ENCODE results near the gene CRYBG2.
"Not testable (repeated sequence)": the region's sequence is repeated elsewhere in the genome, so short reads cannot be mapped to it uniquely, and the experiment has no call there.

CRYBG2 gene

DNA sequence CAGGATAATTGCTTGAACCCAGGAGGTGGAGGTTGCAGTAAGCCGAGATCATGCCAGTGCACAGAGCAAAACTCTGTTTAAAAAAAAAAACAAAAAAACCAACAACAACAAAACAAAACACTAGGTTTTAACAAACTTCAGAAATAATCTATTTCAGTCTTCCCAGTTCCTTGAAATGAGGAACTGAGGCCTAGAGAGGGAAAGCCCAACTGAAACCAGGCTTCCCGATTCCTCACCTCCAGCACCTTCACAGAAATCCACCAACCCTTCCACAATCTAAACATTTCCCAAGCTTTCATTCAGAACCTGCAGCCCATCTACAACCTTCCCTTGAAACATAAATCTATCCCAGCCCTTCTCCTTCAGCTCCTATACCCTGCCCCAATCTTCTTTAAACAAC, 36.8 kb downstream of the CRYBG2 start:
- DNase-seq = no peak

DNA sequence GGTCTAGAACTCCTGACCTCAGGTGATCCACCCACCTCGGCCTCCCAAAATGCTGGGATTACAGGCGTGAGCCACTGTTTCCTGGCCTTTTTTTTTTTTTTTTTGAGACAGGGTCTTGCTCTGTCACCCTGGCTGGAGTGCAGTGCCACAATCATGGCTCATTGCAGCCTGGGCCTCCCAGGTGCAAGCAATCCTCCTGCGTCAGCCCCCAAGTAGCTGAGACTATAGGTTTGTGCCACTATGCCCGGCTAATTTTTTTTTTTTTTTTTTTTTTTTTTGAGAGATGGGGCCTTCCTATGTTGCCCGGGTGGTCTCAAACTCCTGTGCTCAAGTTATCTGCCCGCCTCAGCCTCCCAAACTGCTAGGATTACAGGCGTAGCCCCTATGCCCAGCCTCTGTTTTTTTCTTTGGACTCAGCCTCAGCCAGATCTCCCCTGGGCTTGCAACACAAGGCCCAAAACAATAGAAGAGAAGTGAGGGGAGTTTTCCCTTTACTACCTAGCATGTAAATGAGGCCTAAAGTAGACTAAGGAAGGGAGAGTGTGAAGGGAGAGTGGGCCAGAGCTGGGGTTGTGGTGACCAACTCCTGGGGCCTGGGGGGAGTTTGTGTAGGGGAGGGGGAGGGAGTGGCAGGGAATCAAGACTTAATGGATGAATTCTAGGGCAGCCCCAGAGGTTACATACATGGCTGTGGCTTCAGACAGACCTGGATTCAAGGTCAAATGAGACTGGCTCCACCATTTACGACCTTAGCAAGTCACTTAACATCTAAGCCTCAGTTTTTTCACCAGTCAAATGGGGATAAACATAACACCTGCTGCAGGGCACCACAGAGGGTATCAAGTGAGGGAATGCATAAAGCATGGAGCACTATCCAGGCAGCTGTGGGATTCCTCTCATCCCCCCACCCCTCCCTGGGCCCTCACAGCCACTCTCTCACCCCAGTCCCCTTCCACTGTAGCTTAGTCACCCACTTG, 37.8 kb downstream of the CRYBG2 start:
- DNase-seq = no peak

DNA sequence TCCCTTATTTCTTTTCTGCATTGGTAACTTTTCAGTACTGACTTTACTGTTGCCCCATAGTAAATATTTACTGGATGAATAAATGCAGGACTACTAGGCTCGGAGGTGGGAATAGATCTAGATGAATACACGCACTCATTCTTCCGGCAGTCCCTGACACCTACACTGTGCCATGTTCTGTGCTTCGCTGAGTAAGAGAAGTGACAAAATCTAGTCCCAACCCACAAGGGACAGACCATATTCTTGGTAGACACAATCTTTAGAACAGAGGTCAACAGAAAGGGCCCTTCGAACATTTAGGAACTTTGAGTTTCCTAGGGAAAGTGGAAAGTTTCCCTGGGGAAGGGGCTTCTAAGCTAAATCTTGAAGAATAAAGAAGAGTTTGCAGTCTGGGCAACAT, 39.4 kb downstream of the CRYBG2 start:
- DNase-seq = no peak

DNA sequence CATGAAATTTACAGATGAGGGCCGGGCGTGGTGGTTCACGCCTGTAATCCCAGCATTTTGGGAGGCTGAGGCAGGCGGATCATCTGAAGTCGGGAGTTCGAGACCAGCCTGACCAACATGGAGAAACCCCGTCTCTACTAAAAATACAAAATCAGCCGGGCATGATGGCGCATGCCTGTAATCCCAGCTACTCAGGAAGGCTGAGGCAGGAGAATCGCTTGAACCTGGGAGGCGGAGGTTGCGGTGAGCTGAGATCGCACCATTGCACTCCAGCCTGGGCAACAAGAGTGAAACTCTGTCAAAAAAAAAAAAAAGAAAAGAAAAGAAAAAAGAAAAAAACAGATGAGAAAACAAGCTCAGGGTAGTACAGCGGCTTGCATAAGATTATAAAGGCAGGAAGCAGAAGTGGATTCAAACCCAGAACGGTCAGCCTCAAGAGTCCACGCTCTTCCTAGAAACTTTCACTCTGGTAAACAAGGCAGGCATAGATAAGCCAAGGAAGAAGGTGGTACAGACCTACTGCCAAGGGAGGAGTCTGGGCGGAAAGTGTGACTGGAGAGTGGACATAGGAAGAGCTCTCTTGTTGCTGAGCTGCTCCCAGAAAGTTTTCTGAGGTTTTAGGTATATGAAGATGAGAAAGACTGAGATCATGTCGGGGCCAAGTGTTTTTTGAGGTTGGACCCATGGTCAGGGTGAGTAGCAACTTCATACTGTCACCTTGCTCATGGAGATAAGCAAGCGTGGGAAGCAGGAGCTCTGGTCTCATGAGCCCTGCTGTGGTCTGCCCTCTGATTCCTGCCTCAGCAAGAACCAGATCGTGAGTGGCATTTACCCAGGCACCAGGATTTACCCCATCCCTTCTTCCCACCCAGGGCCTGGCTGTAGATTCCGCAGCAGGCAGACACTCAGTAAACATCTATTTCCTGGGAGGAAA, 45.7 kb downstream of the CRYBG2 start:
- not testable (repeated sequence) for DNase-seq

DNA sequence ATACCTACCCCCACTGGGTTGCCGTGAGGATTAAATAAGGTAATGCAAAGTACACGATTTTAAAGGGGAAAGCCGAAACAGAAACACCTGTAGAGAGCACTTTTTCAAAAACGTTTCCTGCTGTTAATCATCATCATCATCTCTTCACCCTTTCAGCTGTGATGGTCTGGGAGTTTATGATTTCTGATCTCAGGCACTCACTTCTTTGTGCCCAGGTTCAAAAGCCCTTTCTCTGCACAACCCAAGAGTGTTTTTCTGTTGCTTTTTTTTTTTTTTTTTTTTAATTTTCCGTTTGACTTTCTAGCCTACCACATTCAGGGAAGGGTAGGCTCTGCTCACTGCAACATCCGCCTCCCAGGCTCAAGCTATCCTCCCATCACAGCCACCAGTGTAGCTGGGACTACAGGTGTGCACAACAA, 46.6 kb downstream of the CRYBG2 start:
- DNase-seq = peak; percentile 72

DNA sequence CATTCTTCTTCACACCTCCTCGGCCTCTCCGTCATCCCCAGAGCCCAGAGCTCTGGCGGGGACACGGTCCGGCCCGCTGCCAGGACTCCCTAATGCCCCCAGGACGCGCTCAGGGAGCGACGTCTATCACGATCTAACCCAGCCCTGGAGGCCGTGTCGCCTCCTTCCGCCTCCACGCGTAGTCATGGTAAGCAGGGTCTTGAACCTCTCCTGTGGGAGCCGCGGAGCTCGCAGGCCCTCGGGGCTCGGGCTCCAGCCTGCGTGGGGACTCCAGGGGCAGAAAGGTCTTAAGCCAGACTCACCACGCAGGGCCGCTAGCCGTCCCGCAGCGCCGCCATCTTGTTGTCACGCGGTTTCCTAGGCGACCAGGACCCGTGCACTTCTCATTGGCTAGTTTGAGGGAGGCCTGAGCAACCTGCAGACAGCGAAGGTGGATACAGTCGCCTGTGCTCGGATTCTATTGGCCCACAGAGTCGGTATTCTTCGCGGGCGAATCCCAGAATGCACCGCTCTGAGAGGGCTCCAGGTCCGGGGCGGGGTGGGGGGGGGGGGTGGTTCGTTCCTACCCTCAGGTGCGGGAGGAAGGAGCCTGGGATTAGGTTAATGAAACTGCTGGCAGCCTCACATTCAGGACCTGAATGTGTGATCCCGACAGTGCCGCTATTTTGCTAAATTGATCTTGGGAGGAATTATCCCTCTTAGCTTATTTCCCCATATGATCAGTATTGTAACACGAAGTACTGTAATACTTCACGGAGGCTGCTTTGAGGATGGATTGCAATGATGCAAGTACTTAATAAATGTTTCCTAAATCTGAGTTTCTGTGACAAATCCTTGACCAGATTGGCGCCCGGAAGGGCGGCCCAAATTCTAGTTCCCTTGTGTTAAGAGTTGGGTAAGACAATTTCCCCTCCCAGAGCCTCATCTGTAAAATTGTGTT, 47.4 kb downstream of the CRYBG2 start, which contains the start of gene UBXN11:
UBXN11 (minus strand) TSS at position 347 of the 940 bp plus-strand sequence. CDS start 3,753 bp downstream, outside the sequence.
- peak; percentile 98 for DNase-seq

DNA sequence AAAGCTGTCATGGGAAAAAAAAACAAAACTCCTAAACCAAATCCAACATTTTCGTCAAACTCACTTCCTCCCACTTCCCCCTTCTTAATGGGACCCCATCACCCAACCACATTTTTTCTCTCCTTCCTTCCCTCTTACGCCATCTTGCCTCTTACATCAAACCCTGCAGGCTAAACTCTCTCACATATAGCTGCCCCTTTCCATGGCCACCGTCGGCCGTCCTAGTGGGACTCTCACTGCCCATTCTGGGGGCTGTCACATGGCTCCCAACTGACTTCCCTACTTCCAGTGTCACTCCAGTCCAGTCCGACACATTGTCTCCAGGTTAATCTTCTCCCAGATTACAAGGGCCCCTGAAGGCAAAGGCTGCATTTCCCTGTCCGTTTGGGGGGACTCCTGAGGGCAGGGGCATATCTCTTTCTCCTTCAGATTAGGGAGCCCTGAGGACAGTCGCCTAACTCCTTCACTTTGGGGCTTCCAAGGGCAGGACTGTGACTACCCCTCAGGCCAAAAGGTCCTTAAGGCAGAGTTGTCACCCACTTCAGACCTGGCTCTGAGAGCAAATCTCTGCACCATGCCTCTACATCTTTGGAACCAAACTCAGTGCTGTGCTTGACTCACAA, 48.2 kb downstream of the CRYBG2 start:
- DNase-seq = no peak

DNA sequence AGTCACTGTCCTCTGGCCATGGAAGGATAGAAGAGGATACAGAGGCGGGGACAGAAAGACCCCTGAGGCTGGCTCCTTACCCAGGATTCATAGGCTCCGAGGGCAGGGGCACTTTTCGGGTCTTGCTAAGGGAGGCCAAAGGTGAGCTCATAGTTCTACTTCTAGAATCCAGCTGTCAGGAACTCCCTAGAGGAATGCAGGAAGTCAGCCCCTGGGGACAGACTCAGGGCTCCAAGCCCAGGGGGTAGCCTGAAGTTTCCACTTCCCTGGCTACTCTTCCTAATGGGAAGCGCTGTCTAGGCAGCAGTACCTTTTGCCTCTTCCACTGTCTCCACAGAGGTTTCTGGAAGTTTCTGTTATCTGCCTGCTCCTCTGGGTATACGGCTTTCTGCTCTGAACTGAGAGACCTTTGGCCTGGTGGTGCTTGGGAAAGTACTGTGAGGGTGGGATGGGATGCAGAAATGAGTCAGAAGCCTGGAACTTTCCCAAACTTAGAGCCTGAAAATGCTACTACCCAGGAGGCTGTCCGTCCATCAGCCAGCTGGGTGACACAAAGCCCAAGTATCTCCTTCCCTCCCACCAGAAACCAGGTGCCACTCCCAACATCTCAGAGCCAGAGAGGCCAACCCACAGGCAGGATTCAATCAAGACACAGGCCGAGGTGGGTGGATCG, 51.1 kb downstream of the CRYBG2 start:
- no peak for DNase-seq

DNA sequence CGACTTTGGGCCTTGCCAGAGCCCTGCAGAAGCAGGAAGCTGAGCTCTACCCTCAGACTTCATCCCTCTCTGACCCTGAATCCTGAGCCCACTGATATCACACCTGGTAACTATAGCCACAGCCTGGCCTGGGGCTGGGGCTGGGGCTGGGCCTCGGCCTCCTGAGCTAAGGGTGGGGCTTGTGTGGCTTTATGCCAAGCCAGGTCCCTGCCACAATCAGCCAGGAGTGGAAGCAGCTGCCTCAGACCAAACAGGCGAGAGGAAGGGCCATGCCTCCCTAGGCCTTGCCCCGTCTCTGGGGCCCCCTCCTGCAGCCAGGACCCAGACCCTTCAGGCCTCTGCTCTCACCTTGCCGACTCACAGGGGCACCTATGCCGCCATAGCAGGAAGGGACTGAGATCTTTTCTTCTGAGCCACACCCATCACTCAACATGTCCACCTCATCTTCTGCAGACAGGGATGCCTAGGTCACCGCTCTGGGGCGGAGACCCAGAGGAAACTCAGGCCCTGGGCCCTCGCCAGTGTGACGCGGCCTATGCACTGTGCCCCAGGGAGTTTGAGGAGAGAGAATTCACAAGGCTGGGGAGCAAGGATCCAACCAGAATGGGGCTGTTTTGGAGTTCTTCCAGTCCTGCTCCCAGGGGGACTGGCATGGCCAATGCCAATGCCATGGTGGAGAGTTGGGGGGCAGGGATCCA, 53.2 kb downstream of the CRYBG2 start:
- DNase-seq = no peak

DNA sequence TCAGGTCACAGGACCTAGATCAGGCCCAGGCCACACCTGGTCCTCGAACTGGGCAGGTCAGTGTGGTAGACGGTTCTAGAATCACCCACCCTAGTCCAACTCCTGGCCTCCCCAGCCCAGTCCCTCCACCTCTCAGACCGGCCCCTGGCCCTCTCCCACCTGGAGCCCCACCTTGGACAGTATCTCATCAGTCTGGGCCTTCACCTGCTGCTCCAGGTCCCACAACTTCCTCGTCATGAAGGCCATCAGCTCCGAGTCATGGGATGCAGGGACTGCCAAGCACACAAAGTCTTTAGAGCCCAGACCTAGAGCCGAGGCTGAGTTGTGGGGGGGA, 56.2 kb downstream of the CRYBG2 start:
- no peak for DNase-seq

DNA sequence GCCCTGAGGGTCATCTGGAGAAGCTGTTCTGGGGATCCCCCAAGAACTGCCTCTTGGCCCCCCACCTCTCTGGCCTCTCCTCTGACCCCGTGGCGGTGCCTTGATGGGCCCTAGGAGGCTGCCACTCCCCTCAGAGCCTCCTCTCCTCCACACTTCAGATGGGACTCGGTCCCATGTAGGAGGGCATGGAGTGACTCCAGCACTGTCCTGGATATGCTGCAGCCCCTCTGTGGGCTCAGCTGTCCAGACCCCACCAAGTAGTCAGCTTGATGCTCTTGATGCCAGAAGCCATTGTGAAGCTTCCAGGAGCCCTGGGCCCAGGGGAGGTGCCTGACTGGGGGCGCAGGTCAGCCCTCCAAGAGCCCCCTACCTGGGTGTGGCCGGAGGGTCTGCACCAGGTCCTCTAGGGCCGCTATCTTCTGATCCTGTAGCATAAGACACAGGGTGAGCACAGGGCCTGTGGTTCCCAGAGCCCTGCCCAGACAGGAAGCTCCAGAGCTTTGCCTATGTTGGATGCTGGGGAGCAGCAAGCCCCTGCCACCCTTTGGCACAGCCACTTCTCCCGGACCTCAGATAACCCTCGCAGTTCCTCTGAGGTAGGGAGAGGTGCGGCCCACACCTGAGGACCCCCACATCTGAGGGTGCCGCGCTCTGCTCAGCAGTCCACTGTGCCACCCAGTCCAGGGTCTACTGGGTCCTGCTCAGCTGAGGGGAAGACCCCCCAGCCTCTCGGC, 56.7 kb downstream of the CRYBG2 start:
- no peak for DNase-seq

DNA sequence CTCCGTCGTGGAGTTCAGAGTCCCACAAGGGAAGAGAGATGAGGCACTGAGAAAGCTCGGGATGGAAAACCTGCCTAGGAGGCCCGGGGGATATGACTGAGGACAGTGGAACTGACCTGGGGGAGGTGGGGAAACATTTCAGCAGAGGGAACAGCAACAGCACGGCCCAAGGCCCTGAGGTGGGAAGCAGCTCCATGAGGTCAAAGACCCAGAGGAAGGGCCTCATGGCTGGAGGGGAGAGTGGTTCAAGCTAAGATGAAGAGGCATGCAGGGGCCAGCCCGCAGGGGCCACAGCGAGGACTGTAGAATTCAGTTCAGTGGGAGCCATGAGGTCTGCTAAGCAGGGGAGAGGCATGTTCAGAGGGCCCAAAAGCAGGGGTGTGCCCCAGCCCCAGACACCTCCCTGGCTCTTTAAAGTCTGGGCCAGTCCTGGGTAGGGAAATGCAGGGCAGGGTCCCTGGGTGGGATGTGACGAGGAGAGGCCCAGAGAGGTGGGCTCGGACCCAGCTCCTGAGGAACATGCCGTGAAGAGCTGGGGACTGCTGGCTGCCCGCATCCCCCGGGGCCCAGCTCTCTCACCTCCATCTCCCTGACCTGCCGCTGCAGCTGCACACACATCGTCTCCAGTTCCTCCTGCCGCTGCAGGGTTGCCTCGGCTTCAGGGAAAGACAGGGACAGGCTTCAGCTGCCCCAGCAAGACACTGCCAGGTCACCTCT, 57.4 kb downstream of the CRYBG2 start:
- DNase-seq = no peak

DNA sequence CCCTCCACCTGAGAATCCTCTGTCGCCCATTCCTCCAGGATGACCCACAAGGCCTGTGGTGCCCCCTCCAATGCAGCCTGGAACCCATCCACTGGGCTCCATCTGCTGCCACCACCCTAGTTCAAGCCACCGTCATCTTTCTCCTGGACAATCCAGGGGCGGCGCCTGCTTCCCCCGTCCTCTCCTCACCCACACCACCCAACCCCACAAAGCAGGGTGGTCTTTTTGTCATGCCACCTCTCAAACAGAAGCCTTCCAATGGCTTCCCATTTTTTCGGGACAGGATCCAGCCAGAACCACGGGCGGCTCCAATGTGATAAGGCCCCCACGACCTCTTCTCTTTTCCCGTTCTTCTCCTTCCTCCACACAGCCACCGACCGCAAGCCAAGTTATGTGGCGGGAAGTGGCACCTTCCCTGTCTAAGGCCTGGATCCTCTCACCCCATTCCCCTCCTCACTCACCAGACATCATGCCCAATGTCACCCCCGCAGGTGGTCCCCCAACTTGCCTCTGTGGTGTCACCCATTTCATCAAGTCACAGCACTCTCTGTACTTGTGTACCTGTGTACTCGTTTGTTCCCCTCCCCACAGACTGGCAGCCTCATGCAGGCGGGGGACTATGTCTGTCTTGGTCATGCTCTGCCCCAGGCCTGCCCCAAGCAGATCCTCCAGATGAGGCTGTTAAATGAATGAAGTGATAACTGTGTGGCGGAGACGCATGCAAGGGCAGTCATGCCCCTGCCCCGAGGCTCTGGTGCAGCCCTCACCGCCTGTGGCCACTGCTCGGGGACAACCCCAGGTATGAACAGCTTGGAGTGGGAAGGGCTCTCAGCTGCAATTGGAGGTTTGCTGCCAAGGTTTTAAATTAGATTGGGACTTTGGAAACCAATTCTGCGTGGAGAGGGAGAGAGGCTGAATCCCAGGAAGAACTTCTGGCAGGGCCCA, 58.5 kb downstream of the CRYBG2 start:
- no peak for DNase-seq

DNA sequence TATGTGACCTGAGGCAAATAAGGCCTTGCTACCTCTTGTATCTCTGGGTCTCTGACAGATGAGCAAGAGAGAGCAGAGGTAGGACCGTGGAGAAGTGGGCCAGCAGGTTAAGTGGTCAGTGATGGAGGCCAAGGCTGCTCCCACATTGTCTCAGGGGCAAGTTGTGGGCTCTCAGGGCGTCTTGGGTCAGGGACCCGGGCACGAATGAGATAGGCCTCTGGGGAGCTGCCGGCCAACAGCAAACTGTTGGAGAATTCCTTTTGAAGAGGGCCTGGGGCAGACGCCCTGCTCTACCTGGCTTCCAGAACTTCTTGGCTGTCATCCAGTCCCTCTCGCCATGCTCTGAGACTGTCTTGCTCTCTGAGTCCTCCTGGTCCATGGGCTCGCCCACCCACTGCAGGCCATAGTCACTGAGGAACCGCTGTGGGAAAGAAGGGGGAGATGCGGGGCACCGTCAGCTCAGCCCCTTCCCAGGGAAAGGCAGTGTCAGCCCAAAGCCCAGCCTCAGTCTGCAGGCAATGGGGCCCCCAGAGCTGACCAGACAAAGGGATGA, 59.9 kb downstream of the CRYBG2 start:
- no peak for DNase-seq

DNA sequence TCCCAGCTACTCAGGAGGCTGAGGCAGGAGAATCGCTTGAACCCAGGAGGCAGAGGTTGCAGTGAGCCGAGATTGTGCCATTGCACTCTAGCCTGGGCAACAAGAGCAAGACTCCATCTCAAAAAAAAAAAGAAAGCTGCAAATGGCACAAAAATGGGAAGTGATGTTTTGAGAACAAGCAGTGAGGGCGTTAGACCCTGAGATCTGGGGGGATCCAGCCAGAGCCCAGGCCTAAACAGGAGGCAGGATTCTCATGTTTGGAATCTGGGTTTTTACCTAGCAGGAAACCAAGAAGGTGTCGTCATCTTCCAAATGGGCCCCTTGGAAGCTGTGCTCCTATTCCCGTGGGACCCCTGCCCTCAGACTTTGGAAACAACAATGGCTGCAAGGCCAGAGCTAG, 61.2 kb downstream of the CRYBG2 start:
- not testable (repeated sequence) for DNase-seq

DNA sequence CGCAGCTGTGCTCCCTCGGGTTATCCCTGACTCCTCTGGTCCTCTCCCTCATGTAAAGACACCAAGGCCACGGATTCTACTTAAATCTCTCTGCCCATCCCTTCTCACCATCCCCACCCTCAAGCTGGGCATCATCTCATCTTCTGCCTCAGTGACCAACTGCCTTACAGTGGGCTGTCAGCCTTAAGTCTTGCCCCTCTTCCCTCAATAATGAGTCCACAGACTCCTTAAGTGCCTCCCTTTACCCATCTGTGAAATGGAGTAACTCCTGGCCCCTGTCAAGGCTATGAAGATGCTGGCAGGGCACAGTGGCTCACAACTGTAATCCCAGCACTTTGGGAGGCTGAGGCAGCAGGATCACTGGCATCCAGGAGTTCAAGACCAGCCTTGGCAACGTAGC, 62.0 kb downstream of the CRYBG2 start:
- no peak for DNase-seq

DNA sequence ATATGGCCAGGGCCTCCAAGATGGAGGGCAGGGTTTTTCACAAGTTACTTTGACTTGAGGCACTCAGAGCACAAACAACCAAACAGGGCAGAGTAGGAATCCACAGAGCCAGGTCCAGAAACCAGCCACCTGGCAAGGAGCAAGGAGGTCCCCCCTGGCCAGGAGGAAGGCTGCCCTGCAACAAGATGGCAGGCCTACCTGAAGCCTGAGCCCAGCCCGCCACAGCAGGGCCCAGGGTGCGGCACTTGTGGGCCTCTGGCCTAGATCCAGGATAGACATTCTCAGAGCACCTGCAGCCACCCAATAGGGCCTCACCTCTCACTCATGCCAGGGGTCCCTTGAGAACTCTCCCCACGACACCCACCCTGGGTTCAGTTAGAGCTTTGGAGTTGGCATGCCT, 62.5 kb downstream of the CRYBG2 start:
- no peak for DNase-seq

DNA sequence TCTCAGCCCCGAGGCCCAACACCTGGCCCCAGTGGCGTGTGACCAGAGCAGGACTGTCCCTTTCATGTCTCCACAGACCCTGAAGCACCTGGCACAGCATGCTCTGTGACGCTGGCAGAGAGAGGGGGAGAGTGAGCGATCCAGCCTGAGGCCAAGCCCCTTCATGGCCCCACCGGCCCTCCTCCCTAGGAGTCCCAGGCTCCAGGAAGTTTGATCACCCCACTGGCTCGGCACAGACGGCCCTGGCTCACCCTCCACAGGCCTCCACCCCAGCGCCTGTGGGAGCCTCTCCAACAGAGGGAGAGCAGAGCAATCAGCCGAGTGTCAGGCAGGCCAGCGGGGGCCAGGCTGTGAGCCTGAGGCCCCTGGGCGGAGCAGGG, 63.1 kb downstream of the CRYBG2 start:
- DNase-seq = no peak

Measured in RPMI8226 (cell line).